ENCODE results near the gene OPTC.

Gene OPTC

DNA sequence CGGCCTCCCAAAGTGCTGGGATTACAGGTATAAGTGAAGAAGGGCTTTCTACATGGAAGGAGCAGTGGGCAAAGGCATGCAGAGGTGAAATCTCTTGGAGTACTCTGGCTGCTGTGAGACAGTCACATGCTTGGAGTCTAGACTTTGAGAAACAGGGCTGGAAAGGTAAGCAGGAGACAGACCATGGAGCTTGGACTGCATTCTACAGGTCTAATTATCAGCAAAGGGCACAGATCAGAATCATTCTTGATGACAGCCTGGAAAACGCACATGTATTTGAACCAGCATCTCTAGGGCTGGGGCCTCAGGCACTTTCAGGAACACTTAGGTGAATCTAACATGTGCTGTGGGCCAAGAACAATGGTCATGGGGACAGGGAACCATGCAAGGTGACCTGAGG lies 25.6 kb upstream of the OPTC start:
- Histone ChIP-seq H3K9me3 (ENCODE audit: low read depth, low read length) (no peaks in the 10 kb centered on the region), H3K27ac (no peak overlapping the region), H3K36me3 (ENCODE audit: insufficient read depth, low read length) (no peaks in the 10 kb centered on the region), H3K9ac (ENCODE audit: insufficient read length) (no peak overlapping the region), H3K4me3 (no peak overlapping the region)
- TF ChIP-seq FOXP2 (optimal IDR thresholded peaks at IDR 0.05; ENCODE audit: control extremely low read depth, extremely low read length, insufficient read depth) (no peak), EZH2 (IDR thresholded peaks at IDR 0.05) (no peak), POLR2AphosphoS5 (IDR thresholded peaks at IDR 0.05; ENCODE audit: borderline replicate concordance, low read depth, low read length) (no peak)
- DNase-seq (ENCODE audit: low read depth, low spot score) = no peak

DNA sequence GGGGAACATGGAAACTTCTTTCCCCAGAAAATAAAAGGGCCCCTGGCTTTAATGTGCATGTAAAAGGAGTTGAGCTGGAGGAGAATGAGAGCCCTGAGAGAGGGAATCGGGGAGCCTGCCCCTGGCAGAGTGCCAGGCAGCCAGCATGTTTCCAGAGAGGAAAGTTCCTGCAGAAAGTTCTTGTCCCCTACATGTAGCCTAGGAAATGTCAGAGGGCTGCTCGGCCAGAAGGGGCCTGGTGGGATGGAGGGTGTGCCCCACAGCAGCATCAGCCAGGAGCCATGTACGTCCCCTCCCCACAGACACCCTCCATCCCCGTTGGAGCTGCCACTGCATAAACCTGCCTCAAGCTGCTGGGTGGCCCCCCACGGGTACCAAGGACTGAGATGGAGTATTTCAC lies 23.7 kb upstream of the OPTC start:
- Histone ChIP-seq H3K27ac (no peak overlapping the region), H3K9me3 (ENCODE audit: low read depth, low read length) (no peaks in the 10 kb centered on the region), H3K4me3 (no peak overlapping the region), H3K36me3 (ENCODE audit: insufficient read depth, low read length) (no peaks in the 10 kb centered on the region), H3K9ac (ENCODE audit: insufficient read length) (no peak overlapping the region)
- TF ChIP-seq POLR2AphosphoS5 (IDR thresholded peaks at IDR 0.05; ENCODE audit: borderline replicate concordance, low read depth, low read length) (no peak), EZH2 (IDR thresholded peaks at IDR 0.05) (no peak)
- no peak for DNase-seq (ENCODE audit: low read depth, low spot score)

DNA sequence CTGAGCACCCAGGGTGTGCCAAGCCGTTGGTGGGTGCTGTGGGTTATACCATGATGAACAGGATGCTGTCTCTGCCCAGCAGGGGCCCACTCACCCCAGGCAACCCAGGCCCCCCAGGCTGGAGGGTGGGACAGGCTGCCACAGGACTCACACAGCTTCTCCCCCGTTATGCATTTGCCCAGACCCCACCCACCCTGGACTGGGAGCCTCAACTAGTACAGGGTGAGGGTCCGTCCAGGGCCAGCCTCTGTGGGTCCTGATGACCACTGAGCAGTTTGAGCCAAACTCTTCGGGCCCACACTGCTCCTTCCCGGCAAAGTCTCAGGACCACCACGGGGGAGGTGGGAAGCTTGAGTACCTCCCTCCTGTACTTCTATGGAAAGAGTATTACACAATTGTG lies 22.1 kb upstream of the OPTC start:
- Histone ChIP-seq H3K9ac (ENCODE audit: insufficient read length) (no peak overlapping the region), H3K27ac (no peak overlapping the region), H3K4me3 (no peak overlapping the region), H3K9me3 (ENCODE audit: low read depth, low read length) (no peaks in the 10 kb centered on the region), H3K36me3 (ENCODE audit: insufficient read depth, low read length) (no peaks in the 10 kb centered on the region)
- no peak for DNase-seq (ENCODE audit: low read depth, low spot score)
- TF ChIP-seq EZH2 (IDR thresholded peaks at IDR 0.05) (no peak), FOXP2 (optimal IDR thresholded peaks at IDR 0.05; ENCODE audit: control extremely low read depth, extremely low read length, insufficient read depth) (no peak), POLR2AphosphoS5 (IDR thresholded peaks at IDR 0.05; ENCODE audit: borderline replicate concordance, low read depth, low read length) (no peak)

DNA sequence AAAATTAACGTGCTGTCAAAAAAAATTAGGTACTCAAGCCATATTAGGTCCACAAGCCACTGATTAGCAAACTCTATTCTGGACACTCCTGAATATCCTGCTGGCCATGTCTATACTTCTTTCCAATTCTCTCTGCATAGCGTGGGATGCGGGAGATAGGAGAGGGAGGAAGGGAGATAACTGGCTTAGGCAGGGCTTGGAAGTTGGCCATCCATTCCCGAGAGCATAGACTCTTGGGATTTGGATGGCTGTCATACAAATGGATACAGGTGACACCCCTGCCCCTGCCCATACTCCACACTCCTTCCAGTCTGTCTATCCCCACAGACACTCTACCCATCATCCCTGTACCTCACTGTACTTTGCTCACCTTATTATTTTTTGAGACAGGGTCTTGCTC lies 20.7 kb upstream of the OPTC start:
- H3K9ac ChIP-seq (ENCODE audit: insufficient read length) = no peak overlapping the region
- TF ChIP-seq EZH2 (IDR thresholded peaks at IDR 0.05) = no peak
- no peak for TF ChIP-seq POLR2AphosphoS5 (IDR thresholded peaks at IDR 0.05; ENCODE audit: borderline replicate concordance, low read depth, low read length)
- TF ChIP-seq FOXP2 (optimal IDR thresholded peaks at IDR 0.05; ENCODE audit: control extremely low read depth, extremely low read length, insufficient read depth) = no peak
- H3K4me3 ChIP-seq = no peak overlapping the region
- H3K9me3 ChIP-seq (ENCODE audit: low read depth, low read length) = no peaks in the 10 kb centered on the region
- DNase-seq (ENCODE audit: low read depth, low spot score) = no peak
- H3K36me3 ChIP-seq (ENCODE audit: insufficient read depth, low read length) = no peaks in the 10 kb centered on the region
- no peak overlapping the region for H3K27ac ChIP-seq

DNA sequence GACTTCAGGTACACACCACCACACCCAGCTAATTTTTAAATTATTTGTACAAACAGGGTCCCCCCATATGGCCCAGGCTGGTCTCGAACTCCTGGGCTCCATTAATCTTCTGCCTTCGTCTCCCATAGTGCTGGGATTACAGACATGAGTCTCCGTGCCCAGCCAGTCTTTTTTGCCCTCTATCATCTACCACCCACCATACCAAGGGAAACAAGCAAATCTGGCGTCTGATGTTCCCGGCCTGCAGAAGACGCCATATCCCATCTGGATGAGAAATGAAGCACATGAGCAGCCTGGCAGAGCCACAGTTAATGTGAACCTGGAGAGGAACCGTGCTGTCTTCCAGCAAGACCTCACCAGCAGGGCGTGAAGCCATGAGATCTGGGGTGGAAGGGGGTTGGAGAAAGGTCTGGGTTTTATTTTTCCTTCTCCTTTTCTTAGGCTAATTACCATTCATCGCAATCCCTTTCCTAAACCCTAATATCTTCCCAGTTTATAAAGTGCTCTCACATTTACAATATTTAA lies 20.1 kb upstream of the OPTC start:
- H3K27ac ChIP-seq = no peak overlapping the region
- no peak for DNase-seq (ENCODE audit: low read depth, low spot score)
- H3K36me3 ChIP-seq (ENCODE audit: insufficient read depth, low read length) = no peaks in the 10 kb centered on the region
- TF ChIP-seq EZH2 (IDR thresholded peaks at IDR 0.05) = no peak
- TF ChIP-seq POLR2AphosphoS5 (IDR thresholded peaks at IDR 0.05; ENCODE audit: borderline replicate concordance, low read depth, low read length) = no peak
- no peak for TF ChIP-seq FOXP2 (optimal IDR thresholded peaks at IDR 0.05; ENCODE audit: control extremely low read depth, extremely low read length, insufficient read depth)
- H3K9ac ChIP-seq (ENCODE audit: insufficient read length) = no peak overlapping the region
- H3K9me3 ChIP-seq (ENCODE audit: low read depth, low read length) = no peaks in the 10 kb centered on the region
- no peak overlapping the region for H3K4me3 ChIP-seq

DNA sequence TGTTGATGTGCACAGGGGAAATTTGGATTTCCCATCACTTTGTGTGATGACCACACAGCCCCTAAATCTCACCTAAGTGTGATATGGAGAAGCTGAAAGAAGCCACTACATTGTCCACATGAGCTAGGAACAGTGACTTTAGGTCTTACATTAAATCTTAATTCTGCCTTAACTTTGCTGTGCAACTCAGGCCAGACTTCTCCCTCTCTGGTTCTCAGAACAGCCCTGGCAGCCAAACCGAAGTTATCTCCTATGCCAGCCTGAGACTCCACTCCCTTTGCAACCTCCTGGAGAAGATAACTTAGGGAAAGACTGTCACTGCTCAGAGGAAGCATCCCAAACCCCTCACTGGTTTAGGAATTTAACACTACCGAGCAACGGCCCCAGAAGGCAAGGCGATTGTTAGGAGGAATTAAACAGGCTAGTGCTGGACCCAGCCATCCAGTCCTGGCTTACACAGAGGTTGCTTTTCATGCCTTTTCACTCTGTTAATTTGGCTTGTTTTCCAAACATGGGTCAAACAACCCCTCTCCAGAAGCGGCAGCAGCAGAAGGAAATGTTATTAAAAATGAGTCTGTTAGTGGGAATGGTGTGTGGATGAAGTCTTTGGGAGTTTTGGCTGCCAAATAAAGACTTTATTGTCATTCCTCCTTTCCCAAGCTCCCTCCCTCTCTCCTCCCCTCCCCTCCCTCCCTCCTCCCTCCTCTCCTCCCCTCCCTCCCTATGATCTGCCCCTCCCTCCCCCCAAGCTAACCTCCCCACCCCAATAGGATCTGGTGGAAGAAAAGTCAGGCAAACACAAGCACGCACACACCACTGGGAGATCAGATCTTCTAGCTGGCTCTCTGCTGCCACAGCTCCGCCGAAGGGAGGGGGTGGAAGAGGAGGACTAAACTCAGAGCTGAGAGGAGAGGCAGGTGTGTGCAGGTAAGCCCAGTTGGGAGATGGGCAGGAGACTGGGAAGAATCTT lies 18.7 kb upstream of the OPTC start, which contains the start of gene PRELP:
Gene PRELP (plus strand): TSS at position 795 of the 970 bp plus-strand sequence. CDS start 7,379 bp downstream, outside the sequence.
- H3K9me3 ChIP-seq (ENCODE audit: low read depth, low read length) = no peaks in the 10 kb centered on the region
- H3K9ac ChIP-seq (ENCODE audit: insufficient read length) = no peak within 1 kb of the TSS
- no peak within 1 kb of the TSS for H3K4me3 ChIP-seq
- H3K27ac ChIP-seq = no peak within 1 kb of the TSS
- DNase-seq (ENCODE audit: low read depth, low spot score) = no peak
- TF ChIP-seq EZH2 (IDR thresholded peaks at IDR 0.05) = no peak
- H3K36me3 ChIP-seq (ENCODE audit: insufficient read depth, low read length) = no peaks in the 10 kb centered on the region

DNA sequence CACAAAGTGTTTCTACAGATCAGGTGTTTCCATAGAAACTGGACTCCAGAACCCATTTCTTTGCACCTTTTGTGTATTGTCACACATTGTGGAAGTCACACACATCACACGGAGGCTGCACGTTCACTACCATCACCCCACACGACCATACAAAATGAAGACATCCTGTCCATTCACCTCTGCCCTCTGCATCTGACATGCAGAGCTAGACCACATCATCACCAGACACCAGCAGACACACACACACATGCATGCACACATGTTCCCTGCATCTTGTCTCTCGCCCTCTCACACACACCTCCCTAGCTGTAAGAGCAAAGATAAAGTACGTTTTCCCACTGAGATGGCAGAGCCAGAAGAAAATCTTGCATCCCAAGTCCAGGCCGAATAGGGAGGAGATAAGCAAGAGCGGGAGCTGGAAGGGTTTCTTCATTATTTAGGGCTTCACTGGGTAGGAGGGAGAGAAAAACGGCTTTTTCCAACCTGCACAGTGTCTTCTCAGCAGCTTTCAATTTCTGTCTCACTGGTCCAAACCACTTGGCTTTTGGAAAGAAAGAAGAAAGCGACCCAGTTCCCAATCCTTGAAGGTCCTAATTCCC lies 17.6 kb upstream of the OPTC start:
- H3K4me3 ChIP-seq = no peak overlapping the region
- H3K9me3 ChIP-seq (ENCODE audit: low read depth, low read length) = no peaks in the 10 kb centered on the region
- no peak for TF ChIP-seq EZH2 (IDR thresholded peaks at IDR 0.05)
- TF ChIP-seq FOXP2 (optimal IDR thresholded peaks at IDR 0.05; ENCODE audit: control extremely low read depth, extremely low read length, insufficient read depth) = no peak
- TF ChIP-seq POLR2AphosphoS5 (IDR thresholded peaks at IDR 0.05; ENCODE audit: borderline replicate concordance, low read depth, low read length) = no peak
- H3K27ac ChIP-seq = no peak overlapping the region
- H3K9ac ChIP-seq (ENCODE audit: insufficient read length) = no peak overlapping the region
- no peak for DNase-seq (ENCODE audit: low read depth, low spot score)
- no peaks in the 10 kb centered on the region for H3K36me3 ChIP-seq (ENCODE audit: insufficient read depth, low read length)

DNA sequence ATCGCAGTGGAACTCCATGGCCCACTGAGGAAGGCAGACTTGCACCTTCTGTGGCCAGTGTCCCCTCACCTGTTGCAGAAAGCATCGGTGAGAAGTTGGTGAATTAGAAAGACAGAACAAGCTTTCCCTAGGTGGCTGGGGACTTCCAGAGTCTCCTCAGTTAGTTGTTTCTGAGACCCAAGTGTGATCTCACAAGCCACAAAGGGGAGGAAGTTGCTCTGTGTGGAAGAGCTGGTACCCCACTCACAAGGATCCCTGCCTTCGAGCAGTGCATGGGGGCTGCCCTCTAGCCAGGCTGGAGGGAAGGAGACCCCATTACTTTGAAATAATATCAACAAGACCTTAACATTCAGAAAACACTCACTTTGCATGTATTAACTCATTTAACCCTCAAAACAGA lies 16.2 kb upstream of the OPTC start:
- Histone ChIP-seq H3K36me3 (ENCODE audit: insufficient read depth, low read length) (no peaks in the 10 kb centered on the region), H3K9me3 (ENCODE audit: low read depth, low read length) (no peaks in the 10 kb centered on the region), H3K9ac (ENCODE audit: insufficient read length) (no peak overlapping the region), H3K4me3 (no peak overlapping the region), H3K27ac (no peak overlapping the region)
- TF ChIP-seq EZH2 (IDR thresholded peaks at IDR 0.05) (no peak), POLR2AphosphoS5 (IDR thresholded peaks at IDR 0.05; ENCODE audit: borderline replicate concordance, low read depth, low read length) (no peak), FOXP2 (optimal IDR thresholded peaks at IDR 0.05; ENCODE audit: control extremely low read depth, extremely low read length, insufficient read depth) (no peak)
- DNase-seq (ENCODE audit: low read depth, low spot score) = no peak

Measured in SK-N-MC (cell line).